Sigmoid colon (tissue), 4 donors: Measurements from ENCODE around the gene PNPLA8.

Experiments used
- CTCF ChIP-seq, 4 experiments: fragments of 450-650 bp in 3 of 4; fragments of 200-600 bp in 1 of 4; IDR thresholded peaks; one replicate each; pipeline ENCODE4 v1.5.1; 2016 to 2019; ENCODE audit warnings: antibody characterized with exemption in 4 of 4, mild to moderate bottlenecking in 3 of 4, moderate library complexity in 2 of 4
- EP300 ChIP-seq, 4 donors: sonication (generic); formaldehyde crosslinking; IDR thresholded peaks; one replicate each; pipeline ENCODE4 v1.6.1; 2017; ENCODE audit warnings: antibody characterized with exemption in 4 of 4

- no peak for TF ChIP-seq EP300 (IDR thresholded peaks at IDR 0.05)
- TF ChIP-seq CTCF (IDR thresholded peaks at IDR 0.05): no peak
Observed at GRCh38 chr7:108454674-108455550, 71.0 kb downstream of the PNPLA8 start.
